Stimulated activated CD8-positive, alpha-beta memory T cell treated with anti-CD3 and anti-CD28 coated beads, Interleukin-15, amount 100 ng/mL, for 48 hours (primary cell): ENCODE data around the gene TMEM163.
"Not testable (repeated sequence)": the region's sequence is repeated elsewhere in the genome, so short reads cannot be mapped to it uniquely, and the experiment has no call there.

Source experiments
- DNase-seq, 2 donors: peaks; one replicate each; pipeline ENCODE4 v3.0.0-alpha.2; 2020; ENCODE audit warnings: low read depth in 2 of 2

Gene TMEM163

GRCh38 chr2:134581877-134582546 lies 136.8 kb downstream of the TMEM163 start:
- DNase-seq = no peak

GRCh38 chr2:134578316-134578715 lies 140.5 kb downstream of the TMEM163 start:
- DNase-seq = no peak

- DNase-seq = no peak
Measured at GRCh38 chr2:134576478-134576877, 142.3 kb downstream of the TMEM163 start.

GRCh38 chr2:134575888-134576287 lies 142.9 kb downstream of the TMEM163 start:
- DNase-seq = no peak

GRCh38 chr2:134574611-134575330 lies 144.0 kb downstream of the TMEM163 start:
- DNase-seq = no peak

GRCh38 chr2:134573724-134574123 lies 145.1 kb downstream of the TMEM163 start:
- DNase-seq = no peak

GRCh38 chr2:134573085-134573370 lies 145.8 kb downstream of the TMEM163 start:
- DNase-seq = no peak

- no peak for DNase-seq
Measured at GRCh38 chr2:134572314-134573084, 146.3 kb downstream of the TMEM163 start.

- no peak for DNase-seq
Measured at GRCh38 chr2:134570676-134571075, 148.1 kb downstream of the TMEM163 start.

GRCh38 chr2:134568413-134568812 lies 150.4 kb downstream of the TMEM163 start:
- no peak for DNase-seq

GRCh38 chr2:134567666-134568065 lies 151.1 kb downstream of the TMEM163 start:
- no peak for DNase-seq

GRCh38 chr2:134564955-134565354 lies 153.8 kb downstream of the TMEM163 start:
- DNase-seq = not testable (repeated sequence)

GRCh38 chr2:134564549-134564948 lies 154.3 kb downstream of the TMEM163 start:
- no peak for DNase-seq

GRCh38 chr2:134558208-134558830 lies 160.5 kb downstream of the TMEM163 start:
- no peak for DNase-seq

GRCh38 chr2:134555411-134555810 lies 163.4 kb downstream of the TMEM163 start:
- no peak for DNase-seq

- DNase-seq = no peak
Measured at GRCh38 chr2:134553657-134554056, 165.1 kb downstream of the TMEM163 start.

GRCh38 chr2:134550566-134551164 lies 168.1 kb downstream of the TMEM163 start:
- no peak for DNase-seq

GRCh38 chr2:134549104-134549503 lies 169.7 kb downstream of the TMEM163 start:
- no peak for DNase-seq

GRCh38 chr2:134540990-134541389 lies 177.8 kb downstream of the TMEM163 start:
- no peak for DNase-seq

- DNase-seq = no peak
Measured at GRCh38 chr2:134539981-134540380, 178.8 kb downstream of the TMEM163 start.

GRCh38 chr2:134537702-134538101 lies 181.1 kb downstream of the TMEM163 start:
- no peak for DNase-seq

GRCh38 chr2:134537121-134537520 lies 181.7 kb downstream of the TMEM163 start:
- no peak for DNase-seq
